Muscle layer of duodenum (tissue), 2 donors: Measurements from ENCODE around the gene MTUS2.

Source experiments
- H3K27ac ChIP-seq: one replicate; pipeline ENCODE4 v1.7.0; 2013; ENCODE audit warnings: mild to moderate bottlenecking, low read length
- H3K27me3 ChIP-seq: one replicate; pipeline ENCODE4 v1.7.0; 2013; ENCODE audit warnings: low read depth, mild to moderate bottlenecking, control low read depth, low read length
- H3K36me3 ChIP-seq, 2 donors: one replicate each; pipeline ENCODE4 v1.7.0; 2013; ENCODE audit warnings: low read length in 2 of 2, control low read depth in 1 of 2, mild to moderate bottlenecking in 1 of 2; ENCODE audit not compliant: insufficient read depth in 2 of 2, control insufficient read depth in 1 of 2
- H3K4me1 ChIP-seq, 2 donors: one replicate each; pipeline ENCODE4 v1.7.0; 2013; ENCODE audit warnings: low read length in 2 of 2, mild to moderate bottlenecking in 2 of 2, control low read depth in 1 of 2, moderate library complexity in 1 of 2; ENCODE audit not compliant: insufficient read depth in 2 of 2, control insufficient read depth in 1 of 2
- H3K4me3 ChIP-seq, 2 donors: one replicate each; pipeline ENCODE4 v1.7.0; 2013; ENCODE audit warnings: low read length in 2 of 2, low read depth in 1 of 2, mild to moderate bottlenecking in 1 of 2
- H3K9me3 ChIP-seq, 2 donors: one replicate each; pipeline ENCODE4 v1.7.0; 2013; ENCODE audit warnings: low read length in 2 of 2, control low read depth in 1 of 2, mild to moderate bottlenecking in 1 of 2; ENCODE audit not compliant: control insufficient read depth in 1 of 2
- donor health status: healthy.

Gene MTUS2

GRCh38 chr13:29255567-29255966 is 435.4 kb downstream of the MTUS2 start:
- no peaks in the 10 kb centered on the region for H3K27me3 ChIP-seq
- H3K4me3 ChIP-seq, result no peak overlapping the region
- no peaks in the 10 kb centered on the region for H3K4me1 ChIP-seq
- no peaks in the 10 kb centered on the region for H3K36me3 ChIP-seq
- no peaks in the 10 kb centered on the region for H3K9me3 ChIP-seq
- H3K27ac ChIP-seq, result no peak overlapping the region

GRCh38 chr13:29260684-29261083 is 440.5 kb downstream of the MTUS2 start:
- H3K36me3 ChIP-seq, result no peaks in the 10 kb centered on the region

GRCh38 chr13:29266261-29266660 is 446.1 kb downstream of the MTUS2 start:
- Histone ChIP-seq H3K27ac (no peak overlapping the region), H3K9me3 (peaks cover 0 to 5% of the 10 kb centered on the region in 2 donors), H3K27me3 (no peaks in the 10 kb centered on the region), H3K36me3 (no peaks in the 10 kb centered on the region), H3K4me3 (no peak overlapping the region), H3K4me1 (no peaks in the 10 kb centered on the region)

More at GRCh38 chr13:29260684-29261083, 440.5 kb downstream of the MTUS2 start:
- no peak overlapping the region for H3K4me3 ChIP-seq
- no peaks in the 10 kb centered on the region for H3K27me3 ChIP-seq
- H3K9me3 ChIP-seq, result peaks cover 0 to 5% of the 10 kb centered on the region in 2 donors
- H3K4me1 ChIP-seq, result no peaks in the 10 kb centered on the region
- no peak overlapping the region for H3K27ac ChIP-seq

- Histone ChIP-seq H3K27me3 (no peaks in the 10 kb centered on the region), H3K4me3 (no peak overlapping the region), H3K27ac (no peak overlapping the region), H3K36me3 (no peaks in the 10 kb centered on the region), H3K9me3 (peaks cover 0 to 5% of the 10 kb centered on the region in 2 donors), H3K4me1 (no peaks in the 10 kb centered on the region)
Measured at GRCh38 chr13:29266756-29267733, 446.9 kb downstream of the MTUS2 start.

- Histone ChIP-seq H3K4me3 (no peak overlapping the region), H3K27me3 (no peaks in the 10 kb centered on the region), H3K27ac (no peak overlapping the region), H3K9me3 (no peaks in the 10 kb centered on the region), H3K4me1 (no peaks in the 10 kb centered on the region), H3K36me3 (no peaks in the 10 kb centered on the region)
Measured at GRCh38 chr13:29270271-29270985, 450.3 kb downstream of the MTUS2 start.

GRCh38 chr13:29271606-29272005 is 451.5 kb downstream of the MTUS2 start:
- Histone ChIP-seq H3K27me3 (no peaks in the 10 kb centered on the region), H3K36me3 (no peaks in the 10 kb centered on the region), H3K4me3 (no peak overlapping the region), H3K27ac (no peak overlapping the region), H3K9me3 (no peaks in the 10 kb centered on the region), H3K4me1 (no peaks in the 10 kb centered on the region)

- Histone ChIP-seq H3K36me3 (no peaks in the 10 kb centered on the region), H3K4me3 (no peak overlapping the region), H3K27me3 (no peaks in the 10 kb centered on the region), H3K4me1 (no peaks in the 10 kb centered on the region), H3K27ac (no peak overlapping the region), H3K9me3 (no peaks in the 10 kb centered on the region)
Measured at GRCh38 chr13:29279356-29280254, 459.5 kb downstream of the MTUS2 start.

GRCh38 chr13:29281932-29282495 is 461.9 kb downstream of the MTUS2 start:
- Histone ChIP-seq H3K9me3 (no peaks in the 10 kb centered on the region), H3K4me1 (no peaks in the 10 kb centered on the region), H3K27ac (no peak overlapping the region), H3K36me3 (no peaks in the 10 kb centered on the region), H3K27me3 (no peaks in the 10 kb centered on the region), H3K4me3 (no peak overlapping the region)

- Histone ChIP-seq H3K27ac (no peak overlapping the region), H3K27me3 (no peaks in the 10 kb centered on the region), H3K9me3 (no peaks in the 10 kb centered on the region), H3K36me3 (no peaks in the 10 kb centered on the region), H3K4me3 (no peak overlapping the region), H3K4me1 (no peaks in the 10 kb centered on the region)
Measured at GRCh38 chr13:29284726-29285125, 464.6 kb downstream of the MTUS2 start.

- H3K27ac ChIP-seq, result no peak overlapping the region
- H3K36me3 ChIP-seq, result no peaks in the 10 kb centered on the region
- H3K4me3 ChIP-seq, result no peak overlapping the region
- H3K9me3 ChIP-seq, result no peaks in the 10 kb centered on the region
- no peaks in the 10 kb centered on the region for H3K27me3 ChIP-seq
- H3K4me1 ChIP-seq, result no peaks in the 10 kb centered on the region
Measured at GRCh38 chr13:29287237-29287636, 467.1 kb downstream of the MTUS2 start.
